Measurements from ENCODE around the gene HOXD8.
A peak's percentile ranks its signal among the peaks of the same experiment; 100 is the strongest.

HOXD8 gene

GRCh38 chr2:176103742-176104315 is 25.7 kb upstream of the HOXD8 start:
- no peak for DNase-seq

DNA sequence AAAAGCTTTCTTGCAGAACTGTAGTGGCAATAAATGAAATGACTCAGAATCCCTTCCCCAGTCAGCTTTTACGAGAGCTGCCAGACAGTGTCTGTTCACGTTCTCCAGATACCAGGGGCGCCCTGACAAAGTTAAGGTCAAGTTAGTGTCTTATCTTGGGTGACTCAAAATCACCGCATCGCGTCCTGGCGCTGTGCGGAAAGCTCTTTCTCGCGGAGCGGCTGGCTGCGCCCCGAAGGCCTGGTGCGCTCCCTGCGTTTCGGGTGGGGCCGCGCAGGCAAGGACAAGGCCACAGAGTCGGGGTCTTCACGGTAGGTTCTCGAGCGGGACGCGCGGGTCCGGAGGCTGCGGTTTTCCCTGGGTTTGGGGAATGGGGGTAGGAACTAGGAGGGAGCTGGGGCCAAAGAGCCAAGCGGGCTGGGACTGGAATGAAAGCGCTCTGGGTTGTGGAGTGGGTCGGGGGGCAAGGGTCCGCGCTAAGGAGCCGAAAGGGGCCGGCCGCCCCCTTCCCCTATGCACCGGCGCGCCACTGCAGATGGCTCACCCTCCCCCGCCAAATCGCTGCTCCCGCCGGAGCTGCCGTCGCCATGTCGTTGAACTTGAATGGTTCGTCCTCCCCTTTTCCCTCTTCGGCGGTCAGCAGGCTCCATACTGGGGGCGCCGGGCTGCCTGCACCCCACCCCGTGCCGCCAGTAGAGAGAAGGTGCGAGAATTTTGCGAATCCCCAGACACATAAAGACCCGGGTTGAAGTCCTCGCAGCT is 25.0 kb upstream of the HOXD8 start:
- DNase-seq = peak; percentile 72

- no peak for DNase-seq
Measured at GRCh38 chr2:176105078-176105729, 24.3 kb upstream of the HOXD8 start.

GRCh38 chr2:176105730-176106580 is 23.6 kb upstream of the HOXD8 start:
- DNase-seq = no peak

GRCh38 chr2:176106581-176107539 is 22.6 kb upstream of the HOXD8 start, which contains the start of gene HOXD11:
Gene HOXD11, plus strand, starts transcription at chr2:176107280. Its CDS starts 76 bp downstream, at chr2:176107356.
- peak; percentile 63 for DNase-seq

DNA sequence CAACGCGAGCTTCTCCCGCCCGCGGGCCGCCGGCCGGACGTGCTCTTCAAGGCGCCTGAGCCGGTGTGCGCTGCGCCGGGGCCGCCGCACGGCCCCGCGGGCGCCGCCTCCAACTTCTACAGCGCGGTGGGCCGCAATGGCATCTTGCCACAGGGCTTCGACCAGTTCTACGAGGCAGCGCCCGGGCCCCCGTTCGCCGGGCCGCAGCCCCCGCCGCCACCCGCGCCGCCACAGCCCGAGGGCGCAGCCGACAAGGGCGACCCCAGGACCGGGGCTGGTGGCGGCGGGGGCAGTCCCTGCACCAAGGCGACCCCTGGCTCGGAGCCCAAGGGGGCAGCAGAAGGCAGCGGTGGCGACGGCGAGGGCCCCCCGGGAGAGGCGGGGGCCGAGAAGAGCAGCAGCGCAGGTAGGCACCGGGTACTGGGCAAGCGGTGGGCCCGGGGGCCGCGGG is 21.7 kb upstream of the HOXD8 start:
- DNase-seq = no peak

GRCh38 chr2:176109192-176109901 is 20.2 kb upstream of the HOXD8 start:
- no peak for DNase-seq

DNA sequence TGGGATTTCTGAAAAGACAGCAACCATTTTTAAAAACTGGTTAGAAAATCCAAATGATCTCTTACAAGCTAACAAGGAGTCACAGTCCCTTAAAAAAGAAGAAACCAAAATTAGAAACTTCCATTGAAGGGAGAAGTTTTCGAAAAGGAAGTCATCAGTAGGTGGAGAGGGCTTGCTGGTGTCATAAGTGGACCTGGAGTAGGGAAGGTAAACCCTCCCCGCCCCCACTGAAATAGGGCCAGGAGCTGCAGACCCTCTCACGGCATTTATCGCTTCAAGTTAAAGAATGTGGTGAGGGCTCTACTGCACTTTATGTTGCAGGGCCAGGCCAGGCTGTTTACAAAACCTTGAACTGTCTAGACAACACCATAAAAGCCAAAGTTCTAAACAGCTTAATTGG is 19.6 kb upstream of the HOXD8 start:
- no peak for DNase-seq

- no peak for DNase-seq
Measured at GRCh38 chr2:176110415-176111308, 18.8 kb upstream of the HOXD8 start.

DNA sequence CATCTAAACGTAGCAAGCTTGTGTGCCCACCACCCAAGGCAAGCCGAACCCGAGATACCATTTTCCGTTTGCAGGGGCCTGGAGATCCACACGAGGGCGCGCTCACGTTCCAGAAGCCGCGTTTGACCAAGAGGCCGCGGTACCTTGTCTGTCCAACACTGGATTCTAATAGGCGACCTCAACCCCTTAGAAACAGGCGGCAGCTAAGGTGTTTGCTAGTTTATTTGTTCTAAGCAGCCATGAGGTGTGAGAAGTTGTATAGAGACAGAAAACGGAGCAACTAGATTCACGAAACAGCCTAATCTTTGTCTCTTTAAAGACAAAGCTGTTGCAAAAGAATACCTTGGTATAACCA is 18.2 kb upstream of the HOXD8 start:
- peak; percentile 54 for DNase-seq

DNA sequence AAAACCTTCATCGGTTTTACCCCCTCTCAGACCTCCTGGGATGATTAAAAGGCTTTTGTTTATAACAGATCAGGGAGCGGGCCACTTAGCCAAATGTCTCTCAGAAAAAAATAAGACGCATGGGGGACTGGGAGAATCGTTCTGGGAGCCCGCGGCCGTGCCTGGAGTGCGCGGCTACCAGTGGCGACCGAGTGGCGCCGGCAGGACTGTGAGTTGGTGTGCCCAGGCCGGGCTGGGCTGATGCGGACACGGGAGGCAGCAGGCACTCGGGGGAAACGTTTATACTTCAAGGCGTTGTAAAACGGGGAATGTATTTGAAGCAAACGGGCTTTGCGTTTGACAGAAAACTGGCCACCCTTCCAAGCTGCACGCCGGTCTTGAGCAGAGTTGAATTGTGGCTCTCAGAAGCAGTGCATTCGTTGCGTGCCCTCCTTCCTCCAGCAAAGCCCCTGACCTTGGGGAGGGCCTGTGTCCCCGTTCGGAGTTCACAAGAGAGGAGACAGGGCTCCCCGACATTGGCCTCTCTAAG is 17.6 kb upstream of the HOXD8 start:
- DNase-seq = no peak

DNA sequence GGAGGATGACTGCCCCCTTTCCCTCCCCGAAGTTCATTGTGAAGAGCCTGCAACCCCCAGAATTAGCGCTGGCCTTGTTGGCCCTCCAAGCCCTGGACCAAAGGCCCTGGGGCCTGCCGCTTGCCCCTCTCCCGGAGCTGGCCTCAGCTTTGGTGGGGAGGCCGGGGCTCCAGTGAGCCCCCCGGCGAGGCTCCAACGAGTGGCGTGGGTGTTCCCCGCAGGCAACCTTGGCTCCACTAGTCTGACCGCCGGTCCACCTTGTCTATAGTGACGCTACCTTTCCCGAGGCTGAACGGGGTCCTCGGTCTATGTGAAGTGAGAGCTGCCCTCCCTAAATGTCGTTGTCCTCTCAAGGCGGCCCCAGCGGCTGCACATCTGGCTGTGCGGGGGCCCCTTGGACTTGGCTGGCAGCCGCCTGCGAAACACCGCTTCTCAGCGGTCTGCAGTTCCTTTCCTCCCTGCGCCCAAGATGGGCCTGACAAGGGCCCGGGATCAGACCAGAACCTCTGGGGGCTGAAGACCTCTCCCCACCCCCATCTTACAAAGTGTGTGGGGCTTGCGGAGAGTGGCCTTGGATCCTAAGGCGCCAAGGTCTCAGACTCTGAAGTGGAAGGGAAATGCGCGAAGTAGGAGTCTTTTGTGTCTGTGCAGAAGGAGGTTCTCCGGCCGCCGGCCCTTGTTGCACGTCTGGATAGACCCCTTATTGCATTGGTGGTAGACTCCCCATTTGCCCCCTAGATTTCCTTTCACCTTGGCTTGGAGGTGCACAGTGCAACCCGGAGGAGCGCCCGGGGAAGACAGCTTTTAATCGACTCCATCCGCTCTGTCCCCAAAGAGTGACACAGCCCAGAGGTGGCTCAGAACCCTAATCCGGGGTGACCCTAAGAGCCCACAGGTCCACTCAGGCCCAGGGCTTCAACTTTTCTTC is 16.9 kb upstream of the HOXD8 start:
- no peak for DNase-seq

GRCh38 chr2:176114120-176114929 is 15.2 kb upstream of the HOXD8 start:
- no peak for DNase-seq

DNA sequence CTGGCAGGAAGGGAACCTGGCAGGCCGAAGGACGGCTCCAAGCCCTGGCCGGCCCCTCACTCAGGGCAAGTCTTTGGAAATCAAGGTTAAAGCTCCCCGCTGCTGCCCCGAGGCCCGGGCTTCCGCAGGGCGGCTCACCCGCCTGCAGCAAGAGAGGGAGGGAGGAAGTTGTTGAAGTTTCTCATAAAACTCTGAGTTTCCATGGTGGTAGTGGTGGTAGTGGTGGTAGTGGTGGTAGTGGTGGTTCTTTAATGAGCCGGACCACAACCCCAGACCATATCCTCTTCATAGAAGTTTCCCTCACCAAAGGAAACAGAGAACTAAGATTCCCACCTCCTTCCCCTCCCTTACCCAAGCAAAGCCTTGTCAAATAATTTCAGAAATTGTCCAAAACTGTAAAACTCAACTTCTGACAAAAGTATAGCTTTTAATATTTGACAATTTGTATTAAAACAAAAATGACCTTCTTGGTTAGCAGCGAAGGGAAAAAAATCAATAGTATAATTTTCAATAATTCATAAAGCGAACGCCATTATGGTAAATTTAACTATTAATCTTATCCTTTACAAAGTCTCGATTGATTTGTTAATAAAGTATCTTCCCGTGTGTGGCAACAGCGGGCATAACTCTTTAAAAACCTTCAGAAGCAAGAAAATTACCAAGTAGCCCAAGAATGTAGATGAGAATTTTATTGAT is 14.4 kb upstream of the HOXD8 start:
- DNase-seq = no peak

GRCh38 chr2:176115883-176116813 is 13.4 kb upstream of the HOXD8 start, which contains the start of gene HOXD10:
Gene HOXD10, plus strand, starts transcription at chr2:176116778. Its CDS starts 56 bp downstream, at chr2:176116834.
- DNase-seq = peak; percentile 80
